ENCODE data around the gene DLG5. TPM values are rescaled to one million over a fixed set of nuclear protein-coding genes. Genes with fewer than 3 reads are reported as not detected.

The DLG5 gene
- total RNA-seq, 3 donors from 2014 or later, result 1.0 to 1.5 (median 1.5) TPM

DNA sequence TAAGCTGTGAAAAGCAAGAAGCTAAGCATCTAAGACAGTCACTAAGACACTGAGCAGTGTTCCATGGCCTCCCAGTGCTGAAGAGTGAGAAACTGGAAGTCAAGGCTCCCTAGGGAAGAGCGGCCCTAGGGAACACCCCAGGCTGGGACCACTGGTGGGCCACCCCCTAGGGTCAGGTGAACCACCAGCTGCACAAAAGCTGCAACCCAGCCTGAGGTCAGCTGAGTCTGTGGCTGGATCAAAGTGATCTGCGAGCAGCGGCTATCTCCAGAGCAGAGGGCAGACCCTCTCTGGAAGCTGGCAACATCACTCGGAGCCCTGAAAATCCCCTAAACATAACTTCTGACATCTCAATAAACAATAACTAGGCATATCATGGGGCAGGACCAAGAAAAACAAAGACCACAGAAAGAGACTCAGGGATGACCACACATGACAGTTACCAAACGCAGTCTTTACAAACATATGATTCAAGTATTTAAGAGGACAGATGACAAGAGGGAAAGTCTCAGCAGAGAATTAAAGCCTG is 125.8 kb downstream of the DLG5 start:
- no peak for ATAC-seq
- no peaks in the 10 kb centered on the region for H3K36me3 Mint-ChIP-seq (ENCODE audit: insufficient read depth)
- no peaks in the 10 kb centered on the region for H3K27me3 Mint-ChIP-seq (ENCODE audit: low read depth)
- DNase-seq, result no peak
- H3K9me3 Mint-ChIP-seq, result no peaks in the 10 kb centered on the region
- H3K4me3 Mint-ChIP-seq, result no peak overlapping the region
- H3K4me1 Mint-ChIP-seq (ENCODE audit: low read depth), result peaks cover 21% of the 10 kb centered on the region

DNA sequence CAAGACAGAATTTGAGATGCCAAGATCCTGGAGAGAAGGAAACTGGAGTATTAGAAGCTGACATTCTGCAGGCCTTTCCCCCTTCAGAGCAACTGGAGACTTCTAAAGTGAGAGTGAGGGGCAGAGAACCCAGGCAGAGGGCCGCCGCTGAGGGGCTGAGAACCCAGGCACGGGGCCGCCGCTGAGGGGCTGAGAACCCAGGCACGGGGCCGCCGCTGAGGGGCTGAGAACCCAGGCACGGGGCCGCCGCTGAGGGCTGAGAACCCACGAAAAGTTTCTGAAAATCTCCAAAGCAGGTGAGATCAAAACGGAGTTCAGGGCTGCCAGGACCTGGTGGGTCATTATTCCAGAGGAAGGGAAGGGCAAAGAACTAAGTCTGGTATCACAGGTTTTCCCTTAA is 126.2 kb downstream of the DLG5 start:
- Mint-ChIP-seq H3K27me3 (ENCODE audit: low read depth) (no peaks in the 10 kb centered on the region), H3K4me1 (ENCODE audit: low read depth) (peaks cover 21% of the 10 kb centered on the region)

DNA sequence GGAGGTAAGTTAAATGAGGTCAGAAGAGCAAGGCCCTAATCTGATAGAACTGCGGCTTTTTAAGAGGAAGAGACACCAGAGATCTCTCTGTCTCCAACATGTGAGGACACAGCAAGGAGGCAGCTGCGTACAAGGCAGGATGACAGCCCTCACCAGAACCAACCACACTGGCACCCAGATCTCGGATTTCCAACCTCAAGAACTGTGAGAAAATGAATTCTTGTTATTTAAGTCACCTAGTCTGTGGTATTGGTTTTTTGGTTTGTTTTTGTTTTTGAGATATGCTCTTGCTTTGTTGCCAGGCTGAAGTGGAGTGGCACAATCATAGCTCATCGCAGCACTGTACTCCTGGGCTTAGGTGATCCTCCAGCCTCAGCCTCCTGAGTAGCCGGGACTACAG is 127.2 kb downstream of the DLG5 start:
- H3K4me3 Mint-ChIP-seq, result no peak overlapping the region
- H3K4me1 Mint-ChIP-seq (ENCODE audit: low read depth), result peaks cover 21% of the 10 kb centered on the region
- no peaks in the 10 kb centered on the region for H3K36me3 Mint-ChIP-seq (ENCODE audit: insufficient read depth)
- H3K27me3 Mint-ChIP-seq (ENCODE audit: low read depth), result no peaks in the 10 kb centered on the region
- ATAC-seq (peak in 1 of 2 donors; percentile 27), DNase-seq (no peak)
- H3K9me3 Mint-ChIP-seq, result no peaks in the 10 kb centered on the region

More for the DNA sequence above, 126.2 kb downstream of the DLG5 start:
- Mint-ChIP-seq H3K4me3 (no peak overlapping the region), H3K36me3 (ENCODE audit: insufficient read depth) (no peaks in the 10 kb centered on the region), H3K9me3 (no peaks in the 10 kb centered on the region)
- DNase-seq (no peak), ATAC-seq (no peak)

DNA sequence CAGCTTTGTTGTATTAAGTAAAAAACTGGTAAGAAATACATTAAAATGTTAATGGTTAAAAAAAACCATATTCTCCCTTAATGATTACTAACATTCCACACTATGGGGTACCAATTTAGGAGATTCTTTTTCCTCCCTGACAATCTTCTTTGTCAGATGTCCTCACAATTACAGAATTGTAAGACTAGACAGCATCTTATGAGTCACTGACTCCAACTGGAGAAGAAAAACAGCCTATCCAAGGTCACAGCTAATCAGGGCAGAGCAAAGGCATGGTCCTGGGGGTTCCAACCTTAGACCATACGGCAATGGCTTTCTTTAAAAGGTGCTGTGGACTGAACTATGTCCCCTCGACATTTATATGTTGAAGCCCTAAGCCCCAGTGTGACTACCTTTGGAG is 127.6 kb downstream of the DLG5 start:
- no peak for DNase-seq
- ATAC-seq, result no peak
- no peak overlapping the region for H3K4me3 Mint-ChIP-seq
- no peaks in the 10 kb centered on the region for H3K36me3 Mint-ChIP-seq (ENCODE audit: insufficient read depth)
- H3K9me3 Mint-ChIP-seq, result no peaks in the 10 kb centered on the region
- no peaks in the 10 kb centered on the region for H3K27me3 Mint-ChIP-seq (ENCODE audit: low read depth)
- peaks cover 21% of the 10 kb centered on the region for H3K4me1 Mint-ChIP-seq (ENCODE audit: low read depth)

DNA sequence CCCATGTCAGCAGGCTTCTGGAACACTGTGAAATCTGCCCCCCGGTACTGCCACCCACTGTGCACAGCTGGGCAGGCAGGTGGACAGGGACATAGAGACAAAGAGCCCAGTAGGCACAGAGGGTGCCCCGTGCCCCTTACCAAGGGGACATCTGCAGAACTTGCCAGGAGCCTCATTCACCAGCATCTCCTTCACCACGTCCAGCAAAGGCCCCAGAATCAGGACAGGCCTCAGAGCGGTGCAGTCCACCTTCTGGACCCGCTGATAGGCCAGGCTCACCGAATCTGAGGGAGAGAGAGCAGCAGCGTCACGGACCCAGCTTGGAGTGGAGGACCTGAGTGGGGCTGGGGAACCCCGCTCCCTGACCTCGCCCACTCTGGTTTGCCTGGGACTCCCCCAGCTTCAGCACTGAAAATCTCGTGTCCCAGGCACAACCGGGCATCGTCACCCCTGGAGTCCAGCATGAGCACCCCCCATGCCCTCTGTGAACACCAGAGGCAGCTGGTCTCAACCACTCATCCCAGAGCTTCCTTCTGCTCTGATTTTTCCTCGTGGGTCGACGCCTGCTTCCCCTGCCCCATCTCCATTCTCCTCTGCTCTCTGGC is 130.1 kb downstream of the DLG5 start:
- H3K36me3 Mint-ChIP-seq (ENCODE audit: insufficient read depth), result no peaks in the 10 kb centered on the region
- ATAC-seq (no peak), DNase-seq (no peak)
- no peaks in the 10 kb centered on the region for H3K9me3 Mint-ChIP-seq
- peaks cover 13% of the 10 kb centered on the region for H3K4me1 Mint-ChIP-seq (ENCODE audit: low read depth)
- no peak overlapping the region for H3K4me3 Mint-ChIP-seq
- H3K27me3 Mint-ChIP-seq (ENCODE audit: low read depth), result no peaks in the 10 kb centered on the region

DNA sequence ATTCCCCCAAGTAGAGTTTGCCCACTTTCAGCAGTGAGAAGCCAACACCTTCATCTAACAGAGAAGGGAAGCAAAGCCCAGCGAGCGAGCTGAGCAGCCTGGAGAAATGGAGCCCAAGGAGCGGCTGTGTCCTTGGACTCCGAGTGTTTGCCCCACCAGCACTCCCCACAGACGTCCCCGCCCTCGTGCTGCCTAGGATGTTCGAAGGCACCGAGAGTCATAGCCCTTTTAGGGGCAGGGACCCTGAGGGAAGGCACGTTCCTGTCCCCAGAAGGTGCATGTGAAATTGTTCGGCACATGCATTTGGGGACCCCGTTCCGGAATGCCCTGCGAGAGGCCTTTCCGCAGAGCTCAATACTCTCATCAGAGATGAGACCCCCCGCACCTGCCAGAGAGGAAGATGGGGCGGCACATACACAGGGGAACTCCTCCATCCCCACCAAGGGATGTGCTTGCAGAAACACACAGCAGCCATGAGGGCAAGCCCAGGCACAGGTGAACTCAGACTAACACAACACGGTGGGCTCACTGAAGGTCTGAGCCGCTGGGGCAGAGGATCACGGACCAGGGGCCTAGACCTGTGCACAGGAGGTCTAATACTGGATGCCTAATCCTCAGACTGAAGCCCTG is 131.0 kb downstream of the DLG5 start:
- H3K36me3 Mint-ChIP-seq (ENCODE audit: insufficient read depth), result no peaks in the 10 kb centered on the region
- H3K4me3 Mint-ChIP-seq, result no peak overlapping the region
- DNase-seq (no peak), ATAC-seq (no peak)
- H3K27me3 Mint-ChIP-seq (ENCODE audit: low read depth), result no peaks in the 10 kb centered on the region
- H3K4me1 Mint-ChIP-seq (ENCODE audit: low read depth), result peaks cover 4% of the 10 kb centered on the region
- H3K9me3 Mint-ChIP-seq, result no peaks in the 10 kb centered on the region

DNA sequence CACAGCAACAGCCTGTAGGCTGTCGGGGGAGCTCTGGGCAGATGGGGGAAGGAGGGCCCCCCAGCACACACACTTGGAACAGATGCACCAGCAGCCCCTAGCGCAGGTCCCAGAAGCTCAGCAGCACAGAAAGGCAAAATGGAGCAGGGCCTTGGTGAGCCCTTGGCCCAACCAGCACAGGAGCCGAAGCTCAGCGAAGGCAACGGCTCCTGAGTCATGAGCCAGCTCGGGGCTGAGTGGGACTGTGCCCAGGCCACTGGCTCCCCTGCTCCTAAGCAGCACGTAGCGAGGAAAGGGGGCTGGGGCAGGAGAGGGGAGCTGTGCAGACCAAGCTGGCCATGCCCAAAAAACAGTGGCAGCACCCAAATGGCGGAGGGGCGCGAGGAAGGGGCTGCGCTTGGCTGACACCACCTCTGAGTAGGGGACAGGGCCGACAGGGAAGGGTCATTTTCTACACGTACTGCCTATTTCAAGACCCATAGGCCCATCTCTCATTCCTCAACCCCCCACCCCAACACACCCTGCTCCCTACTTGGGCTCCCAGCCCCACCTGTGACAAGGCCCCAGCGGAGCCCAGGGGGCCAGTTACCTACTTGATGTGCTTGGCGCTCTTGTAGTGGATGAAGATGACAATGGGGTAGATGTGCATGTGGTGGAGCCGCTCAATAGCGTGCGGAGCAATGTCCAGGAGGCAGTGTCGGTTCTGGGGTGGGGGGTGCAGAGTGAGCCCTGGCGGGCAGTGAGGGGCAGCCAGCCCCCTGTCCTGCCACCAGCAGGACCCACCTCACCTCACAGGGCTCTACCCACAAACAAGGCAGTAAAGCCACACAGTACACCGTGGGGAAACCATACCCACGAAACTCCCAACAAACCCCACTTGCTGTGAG is 132.1 kb downstream of the DLG5 start:
- no peaks in the 10 kb centered on the region for H3K36me3 Mint-ChIP-seq (ENCODE audit: insufficient read depth)
- ATAC-seq, result no peak

DNA sequence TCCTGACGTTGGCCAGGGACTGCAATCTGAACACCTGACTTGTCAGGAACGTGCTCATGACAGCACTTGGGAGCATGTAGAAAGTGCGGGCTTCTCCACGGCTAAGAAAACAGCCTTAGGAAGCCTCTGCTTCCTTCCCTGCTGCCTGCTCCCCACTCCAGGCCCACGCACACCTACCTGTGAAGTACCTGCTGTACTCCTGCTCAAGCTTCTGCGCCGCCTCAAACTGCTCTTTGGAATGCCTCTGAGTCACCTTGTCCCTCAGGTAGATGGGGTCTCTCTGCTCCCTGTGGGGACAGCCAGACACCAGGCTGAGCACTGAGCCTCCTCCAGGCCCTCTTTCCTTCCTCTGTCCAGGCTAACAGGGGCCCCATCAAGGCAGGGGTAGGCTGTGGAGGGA is 132.7 kb downstream of the DLG5 start:
- no peaks in the 10 kb centered on the region for H3K9me3 Mint-ChIP-seq

More for the DNA sequence above, 132.1 kb downstream of the DLG5 start:
- Mint-ChIP-seq H3K4me1 (ENCODE audit: low read depth) (peaks cover 1% of the 10 kb centered on the region), H3K4me3 (no peak overlapping the region), H3K27me3 (ENCODE audit: low read depth) (no peaks in the 10 kb centered on the region), H3K9me3 (no peaks in the 10 kb centered on the region)
- DNase-seq, result no peak

DNA sequence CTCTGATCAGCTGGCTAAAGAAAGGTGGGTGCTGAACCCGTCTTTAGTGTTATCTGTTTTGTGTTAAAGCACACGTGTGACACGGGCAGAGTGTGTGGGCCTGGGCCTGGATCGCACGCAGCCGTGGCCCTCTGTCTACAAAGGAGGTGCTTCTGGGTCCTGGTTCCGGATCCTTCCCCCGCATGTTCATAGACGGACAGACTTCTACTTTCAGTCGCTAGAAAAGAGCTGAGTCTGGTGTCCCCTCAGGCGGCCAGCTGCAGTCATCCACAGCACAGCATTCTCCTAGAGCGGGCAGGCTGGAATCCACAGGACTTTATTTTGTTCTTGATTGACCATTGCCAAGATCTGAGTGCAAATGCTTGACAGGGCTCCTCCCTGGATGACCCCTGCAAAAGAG is 134.4 kb downstream of the DLG5 start:
- Mint-ChIP-seq H3K36me3 (ENCODE audit: insufficient read depth) (no peaks in the 10 kb centered on the region), H3K27me3 (ENCODE audit: low read depth) (no peaks in the 10 kb centered on the region), H3K4me1 (ENCODE audit: low read depth) (no peaks in the 10 kb centered on the region), H3K9me3 (no peaks in the 10 kb centered on the region), H3K4me3 (no peak overlapping the region)
- no peak for ATAC-seq
- DNase-seq, result no peak

More for the DNA sequence above, 132.7 kb downstream of the DLG5 start:
- Mint-ChIP-seq H3K4me1 (ENCODE audit: low read depth) (no peaks in the 10 kb centered on the region), H3K36me3 (ENCODE audit: insufficient read depth) (no peaks in the 10 kb centered on the region), H3K4me3 (no peak overlapping the region), H3K27me3 (ENCODE audit: low read depth) (no peaks in the 10 kb centered on the region)
- no peak for DNase-seq
- ATAC-seq, result no peak

DNA sequence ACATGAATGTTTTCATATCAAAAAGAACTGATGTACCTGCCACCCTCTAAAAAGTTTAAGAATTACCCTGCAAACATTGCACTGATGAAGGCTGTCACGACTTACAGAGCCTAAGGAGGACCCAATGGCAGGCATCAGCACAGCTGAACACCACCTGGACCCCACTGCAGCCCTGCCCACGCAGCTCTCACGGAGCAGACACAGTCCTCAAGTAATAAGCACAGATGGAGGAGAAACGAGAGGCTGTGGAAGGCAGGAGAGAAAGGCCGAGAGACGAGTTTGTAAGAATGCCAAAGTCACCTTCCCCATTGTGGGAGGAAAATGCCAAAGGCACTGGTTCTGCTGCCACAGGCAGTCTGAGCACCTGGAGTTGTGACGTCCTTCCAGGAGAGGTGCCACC is 135.0 kb downstream of the DLG5 start:
- H3K4me1 Mint-ChIP-seq (ENCODE audit: low read depth), result no peaks in the 10 kb centered on the region
- H3K4me3 Mint-ChIP-seq, result no peak overlapping the region
- H3K9me3 Mint-ChIP-seq, result no peaks in the 10 kb centered on the region
- ATAC-seq (no peak), DNase-seq (no peak)
- H3K27me3 Mint-ChIP-seq (ENCODE audit: low read depth), result no peaks in the 10 kb centered on the region
- no peaks in the 10 kb centered on the region for H3K36me3 Mint-ChIP-seq (ENCODE audit: insufficient read depth)

DNA sequence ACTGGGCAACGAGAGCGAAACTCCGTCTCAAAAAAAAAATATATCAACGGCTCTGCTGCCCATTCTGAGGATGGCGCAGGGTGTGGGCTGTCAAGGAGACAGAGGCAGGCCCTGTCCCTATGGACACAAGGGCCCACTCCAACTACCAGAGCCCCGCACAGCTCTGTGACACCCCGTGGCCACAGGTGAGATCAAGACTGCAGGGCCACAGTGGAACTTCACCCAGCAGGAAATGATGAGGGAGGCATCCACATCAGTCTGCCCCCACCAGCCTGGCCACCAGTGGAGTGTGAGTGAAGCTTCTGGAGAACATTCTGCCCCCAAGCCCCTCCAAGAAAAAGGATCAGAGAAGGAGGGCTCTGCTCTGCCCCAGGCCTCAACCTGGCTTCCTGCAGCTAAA is 136.7 kb downstream of the DLG5 start:
- Mint-ChIP-seq H3K4me1 (ENCODE audit: low read depth) (no peaks in the 10 kb centered on the region), H3K27me3 (ENCODE audit: low read depth) (no peaks in the 10 kb centered on the region), H3K36me3 (ENCODE audit: insufficient read depth) (no peaks in the 10 kb centered on the region), H3K4me3 (no peak overlapping the region), H3K9me3 (peaks cover 5% of the 10 kb centered on the region)
- no peak for DNase-seq
- no peak for ATAC-seq

DNA sequence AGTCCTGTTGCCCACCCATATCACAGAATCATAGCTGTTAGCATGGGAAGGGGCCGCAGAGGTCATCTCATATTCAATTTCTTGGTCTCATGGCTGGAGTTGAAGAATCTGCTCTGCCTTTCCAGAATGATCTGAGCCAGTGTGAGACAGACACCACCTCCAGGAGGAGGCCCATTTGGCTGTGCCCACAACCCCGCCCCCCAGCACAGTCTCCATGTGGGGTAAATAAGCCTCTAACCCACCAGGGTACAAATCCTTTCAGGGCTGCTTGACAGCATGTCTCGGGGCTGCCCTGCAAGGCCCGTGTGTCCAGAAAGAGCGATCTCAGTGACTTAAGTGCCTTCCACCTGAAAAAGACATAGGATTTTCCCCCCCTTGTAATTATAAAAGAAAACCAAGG is 137.5 kb downstream of the DLG5 start:
- no peaks in the 10 kb centered on the region for H3K27me3 Mint-ChIP-seq (ENCODE audit: low read depth)
- no peaks in the 10 kb centered on the region for H3K4me1 Mint-ChIP-seq (ENCODE audit: low read depth)
- DNase-seq, result no peak
- no peak overlapping the region for H3K4me3 Mint-ChIP-seq
- no peak for ATAC-seq
- H3K9me3 Mint-ChIP-seq, result peaks cover 5% of the 10 kb centered on the region
- H3K36me3 Mint-ChIP-seq (ENCODE audit: insufficient read depth), result no peaks in the 10 kb centered on the region

DNA sequence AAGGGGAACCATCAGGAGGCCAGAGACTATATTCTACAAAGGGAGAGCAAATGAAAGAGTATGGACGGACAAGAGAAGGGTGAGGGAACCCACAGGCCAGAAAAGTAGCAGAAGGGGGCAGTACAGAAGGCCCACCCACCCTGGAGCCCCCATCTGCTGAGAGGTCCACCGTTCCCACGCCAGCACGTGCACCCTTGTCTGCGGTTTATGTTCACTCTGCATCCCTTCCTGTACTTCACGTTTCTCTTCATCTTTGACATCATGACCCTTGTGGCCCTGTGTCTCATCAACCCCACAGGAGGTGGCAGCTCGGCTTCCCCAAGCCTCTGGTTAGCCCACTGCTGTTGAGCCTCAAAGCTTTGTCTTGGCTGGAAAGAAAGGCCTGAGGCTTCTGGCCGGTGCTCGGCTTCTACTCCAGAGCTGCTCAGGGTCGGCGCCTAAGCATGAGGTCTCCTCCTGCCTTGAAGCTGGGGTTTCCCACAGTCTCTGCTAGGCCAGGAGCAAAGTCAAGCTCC is 138.0 kb downstream of the DLG5 start:
- DNase-seq (no peak), ATAC-seq (no peak)
- no peaks in the 10 kb centered on the region for H3K4me1 Mint-ChIP-seq (ENCODE audit: low read depth)
- no peak overlapping the region for H3K4me3 Mint-ChIP-seq
- H3K27me3 Mint-ChIP-seq (ENCODE audit: low read depth), result no peaks in the 10 kb centered on the region
- no peaks in the 10 kb centered on the region for H3K36me3 Mint-ChIP-seq (ENCODE audit: insufficient read depth)
- peaks cover 5% of the 10 kb centered on the region for H3K9me3 Mint-ChIP-seq

DNA sequence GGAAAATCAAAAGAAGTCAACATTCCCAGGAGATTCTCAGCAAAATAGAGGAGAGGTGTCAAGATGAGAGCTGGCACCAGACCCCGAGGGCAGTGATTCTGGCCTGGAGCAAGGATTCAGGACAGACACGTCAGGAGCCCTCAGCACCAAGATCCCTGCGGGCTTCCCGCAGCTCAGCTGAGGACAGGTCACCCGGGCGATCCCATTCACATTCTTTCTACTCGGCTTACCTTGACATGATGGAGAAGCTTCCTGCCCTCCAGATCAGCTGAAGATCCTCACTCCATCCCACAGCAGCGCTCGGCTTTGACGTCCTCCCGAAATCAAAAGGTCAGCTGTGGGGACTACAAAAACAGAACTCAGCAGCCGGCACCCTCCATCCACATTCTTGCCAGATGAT is 139.1 kb downstream of the DLG5 start:
- no peak for DNase-seq
- ATAC-seq, result no peak
- H3K9me3 Mint-ChIP-seq, result peaks cover 5% of the 10 kb centered on the region
- H3K4me1 Mint-ChIP-seq (ENCODE audit: low read depth), result no peaks in the 10 kb centered on the region
- no peaks in the 10 kb centered on the region for H3K27me3 Mint-ChIP-seq (ENCODE audit: low read depth)
- no peaks in the 10 kb centered on the region for H3K36me3 Mint-ChIP-seq (ENCODE audit: insufficient read depth)
- no peak overlapping the region for H3K4me3 Mint-ChIP-seq

Measured in activated T-cell treated with anti-CD3 and anti-CD28 coated beads, Interleukin-2, amount 50 U/mL, for 4 hours (primary cell).